ENCODE measurements around the gene GDPD3. TPM values are rescaled to one million over a fixed set of nuclear protein-coding genes. Genes with fewer than 3 reads are reported as not detected.

GDPD3 gene, protein sequence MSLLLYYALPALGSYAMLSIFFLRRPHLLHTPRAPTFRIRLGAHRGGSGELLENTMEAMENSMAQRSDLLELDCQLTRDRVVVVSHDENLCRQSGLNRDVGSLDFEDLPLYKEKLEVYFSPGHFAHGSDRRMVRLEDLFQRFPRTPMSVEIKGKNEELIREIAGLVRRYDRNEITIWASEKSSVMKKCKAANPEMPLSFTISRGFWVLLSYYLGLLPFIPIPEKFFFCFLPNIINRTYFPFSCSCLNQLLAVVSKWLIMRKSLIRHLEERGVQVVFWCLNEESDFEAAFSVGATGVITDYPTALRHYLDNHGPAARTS
- polyA plus RNA-seq: 1 to 10 TPM; 1.2 to 5.6 (median 3.4) TPM

DNA sequence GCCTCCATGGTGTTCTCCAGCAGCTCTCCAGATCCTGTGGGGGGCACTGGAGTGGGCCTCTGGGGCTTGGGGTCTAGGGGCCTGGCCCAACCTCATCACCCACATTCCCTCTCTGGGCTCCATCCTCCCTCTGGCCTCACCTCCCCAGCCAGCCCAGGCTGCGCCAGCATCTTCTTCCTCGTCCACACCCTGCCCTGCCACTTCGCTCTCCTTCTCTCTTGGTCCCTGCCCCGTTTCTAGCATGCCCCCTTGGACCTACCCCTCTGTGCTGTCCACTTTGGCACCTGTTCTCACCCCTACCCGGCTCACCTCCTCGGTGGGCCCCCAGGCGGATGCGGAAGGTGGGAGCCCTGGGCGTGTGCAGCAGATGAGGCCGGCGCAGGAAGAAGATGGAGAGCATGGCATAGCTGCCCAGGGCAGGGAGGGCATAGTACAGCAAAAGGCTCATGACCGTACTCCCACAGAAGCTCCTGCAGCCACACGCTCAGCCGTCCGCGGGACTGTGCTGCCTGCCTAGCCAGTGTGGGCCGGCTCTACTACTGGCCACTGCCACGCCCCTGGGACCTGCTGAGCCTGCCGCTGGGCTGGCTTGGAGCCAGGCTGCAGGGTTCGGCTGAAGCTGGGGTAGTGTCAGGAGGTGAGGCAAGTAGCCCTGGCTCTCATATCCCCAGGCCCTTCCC, at the start of gene GDPD3:
GDPD3 (minus strand) TSS at position 507 of the 680 bp plus-strand sequence; CDS start at position 448, 59 bp downstream.
- WGBS, 3 donors: 63 to 75% (median 75%) methylated on average over 16 to 20 of the region's 20 CpGs
- H3K27ac ChIP-seq (ENCODE audit: low read depth, low read length): no peak within 1 kb of the TSS

DNA sequence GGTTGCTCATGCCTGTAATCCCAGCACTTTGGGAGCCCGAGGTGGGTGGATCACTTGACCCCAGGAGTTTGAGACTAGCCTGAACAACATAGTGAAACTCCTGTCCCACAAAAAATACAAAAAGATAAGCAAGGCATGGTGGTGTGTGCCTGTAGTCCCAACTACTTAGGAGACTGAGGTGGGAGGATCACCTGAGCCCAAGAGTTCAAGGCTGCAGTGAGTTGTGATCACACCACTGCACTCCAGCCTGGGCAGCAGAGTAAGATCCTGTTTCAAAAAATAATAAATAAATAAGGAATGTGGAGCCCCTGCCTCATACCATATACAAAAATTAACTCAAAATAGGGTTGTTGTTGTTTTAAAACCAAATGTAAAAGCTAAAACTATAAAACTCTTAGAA, 43.9 kb upstream of the GDPD3 start:
- no peak overlapping the region for H3K27ac ChIP-seq (ENCODE audit: low read depth, low read length)
- 73 to 88% (median 78%) methylated on average over 1 of the region's 1 CpG for WGBS, 3 donors

DNA sequence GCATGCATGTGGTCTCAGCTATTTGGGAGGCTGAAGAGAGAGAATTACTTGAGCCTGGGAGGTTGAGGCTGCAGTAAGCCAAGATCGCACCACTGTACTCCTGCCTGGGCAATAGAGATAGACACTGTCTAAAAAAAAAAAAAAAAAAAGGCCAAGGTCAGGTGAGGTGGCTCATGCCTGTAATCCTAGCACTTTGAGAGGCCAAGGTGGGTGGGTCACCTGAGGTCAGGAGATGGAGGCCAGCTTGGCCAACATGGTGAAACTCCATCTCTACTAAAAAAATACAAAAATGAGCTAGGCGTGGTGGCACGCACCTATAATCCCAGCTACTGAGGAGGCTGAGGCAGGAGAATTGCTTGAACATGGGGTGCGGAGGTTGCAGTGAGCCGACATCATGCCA, 41.9 kb upstream of the GDPD3 start:
- 90 to 95% (median 93%) methylated on average over 5 of the region's 5 CpGs for WGBS, 3 donors
- H3K27ac ChIP-seq (ENCODE audit: low read depth, low read length): no peak overlapping the region

DNA sequence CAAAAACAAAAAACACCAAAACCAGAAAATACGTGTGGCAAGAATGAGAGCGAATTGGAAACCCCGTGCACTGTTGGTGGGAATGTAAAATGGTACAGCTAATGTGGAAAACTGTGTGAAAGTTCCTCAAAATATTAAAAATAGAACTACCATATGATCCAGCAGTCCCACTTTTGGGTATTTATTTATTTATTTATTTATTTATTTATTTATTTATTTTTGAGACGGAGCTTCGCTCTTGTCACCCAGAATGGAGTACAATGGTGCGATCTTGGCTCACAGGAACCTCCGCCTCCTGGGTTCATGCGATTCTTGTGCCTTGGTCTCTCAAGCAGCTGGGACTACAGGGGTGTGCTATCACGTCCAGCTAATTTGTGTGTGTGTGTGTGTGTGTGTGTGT, 39.2 kb upstream of the GDPD3 start:
- WGBS, 3 donors: 93 to 97% (median 96%) methylated on average over 9 of the region's 9 CpGs

DNA sequence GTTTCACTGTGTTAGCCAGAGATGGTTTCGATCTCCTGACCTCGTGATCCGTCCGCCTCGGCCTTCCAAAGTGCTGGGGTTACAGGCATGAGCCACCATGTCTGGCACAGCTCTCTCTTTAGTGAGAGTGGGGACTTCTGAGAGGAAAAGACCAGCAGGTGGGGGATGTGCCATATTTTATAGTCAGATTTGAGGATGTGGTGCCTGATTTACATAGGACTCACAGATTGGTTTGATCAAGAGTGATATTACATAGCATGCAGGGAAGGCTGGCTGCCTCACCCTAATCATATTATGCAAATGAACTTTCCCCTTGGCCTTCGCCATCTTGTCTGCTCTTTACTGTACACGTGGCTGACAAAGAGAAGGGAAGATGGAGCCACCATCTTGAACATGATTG, 37.8 kb upstream of the GDPD3 start:
- H3K27ac ChIP-seq (ENCODE audit: low read depth, low read length): no peak overlapping the region
- 85 to 93% (median 92%) methylated on average over 7 of the region's 7 CpGs for WGBS, 3 donors

More for the DNA sequence above, 39.2 kb upstream of the GDPD3 start:
- H3K27ac ChIP-seq (ENCODE audit: low read depth, low read length): no peak overlapping the region

DNA sequence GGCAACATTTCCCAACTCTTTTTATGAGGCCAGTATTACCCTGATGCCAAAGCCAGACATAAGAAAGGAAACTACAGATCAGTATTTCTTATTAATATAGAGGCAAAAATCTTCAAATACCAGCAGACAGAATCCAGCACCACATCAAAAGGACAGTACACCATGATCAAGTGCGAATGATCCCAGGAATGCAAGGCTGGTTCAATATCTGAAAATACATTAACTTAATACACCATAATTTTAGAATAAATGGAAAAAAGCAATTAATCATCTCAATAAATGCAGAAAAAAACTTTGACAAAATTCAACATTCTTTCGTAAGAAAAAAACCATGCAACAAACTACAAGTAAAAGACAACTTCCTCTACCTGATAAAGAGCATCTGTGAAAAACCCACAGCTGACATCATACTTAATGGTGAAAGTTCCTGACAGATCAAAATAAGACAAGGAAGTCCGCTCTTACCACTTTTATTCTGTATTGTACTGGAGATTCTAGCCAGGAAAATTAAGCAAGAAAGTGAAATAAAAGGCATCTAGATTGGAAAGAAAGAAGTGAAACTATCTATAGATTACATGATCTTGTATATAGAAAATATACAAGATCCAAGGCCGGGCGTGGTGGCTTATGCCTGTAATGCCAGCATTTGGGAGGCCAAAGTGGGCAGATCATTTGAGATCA, 36.1 kb upstream of the GDPD3 start:
- no peak overlapping the region for H3K27ac ChIP-seq (ENCODE audit: low read depth, low read length)
- 65 to 90% (median 74%) methylated on average over 5 of the region's 5 CpGs for WGBS, 3 donors

DNA sequence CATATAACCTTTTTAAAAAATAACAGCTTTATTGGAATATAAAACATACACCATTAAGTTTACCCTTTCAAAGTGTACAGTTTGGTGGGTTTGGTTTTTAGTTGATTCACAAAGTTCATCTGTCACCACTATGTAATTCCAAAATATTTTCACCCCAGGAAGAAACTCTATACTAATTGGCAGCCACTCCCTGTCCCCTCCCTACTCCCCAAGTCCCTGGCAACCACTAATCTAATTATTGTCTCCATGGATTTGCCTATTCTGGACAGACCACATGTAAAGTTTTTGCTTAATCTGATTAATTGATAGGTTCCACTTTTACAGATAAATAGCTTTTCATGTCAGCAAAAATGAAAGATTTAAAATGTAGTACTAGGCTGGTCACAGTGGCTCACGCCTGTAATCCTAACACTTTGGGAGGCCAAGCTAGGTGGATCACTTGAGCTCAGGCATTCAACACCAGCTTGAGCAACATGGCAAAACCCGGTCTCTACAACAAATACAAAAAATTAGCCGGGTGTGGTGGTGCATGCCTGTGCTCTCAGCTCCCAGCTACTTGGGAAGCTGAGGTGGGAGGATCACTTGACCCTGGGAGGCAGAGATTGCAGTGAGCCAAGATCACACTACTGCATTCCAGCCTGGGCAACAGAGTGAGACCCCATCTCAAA, 34.6 kb upstream of the GDPD3 start:
- no peak overlapping the region for H3K27ac ChIP-seq (ENCODE audit: low read depth, low read length)
- 87 to 90% (median 89%) methylated on average over 3 of the region's 3 CpGs for WGBS, 3 donors

DNA sequence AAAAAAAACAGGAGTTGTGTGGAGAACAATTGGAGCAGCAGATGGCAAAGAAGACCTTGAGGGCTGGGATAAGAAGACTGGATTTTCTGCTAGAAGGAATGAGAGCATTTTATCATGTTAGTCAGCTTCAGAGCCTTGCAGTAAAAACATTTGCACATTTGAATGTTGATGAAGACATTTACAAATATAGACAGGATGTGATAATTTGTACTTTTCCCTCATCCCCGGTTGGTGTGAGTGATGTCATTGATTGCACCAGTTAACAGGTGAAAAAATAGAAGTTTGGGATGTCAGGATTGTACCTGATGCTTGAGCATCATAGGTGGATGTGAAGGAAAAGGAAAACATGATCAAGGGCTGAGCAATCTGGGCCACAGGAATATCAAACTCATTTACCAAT, 32.3 kb upstream of the GDPD3 start:
- H3K27ac ChIP-seq (ENCODE audit: low read depth, low read length): no peak overlapping the region
- 40 to 52% (median 51%) methylated on average over 1 of the region's 1 CpG for WGBS, 3 donors

DNA sequence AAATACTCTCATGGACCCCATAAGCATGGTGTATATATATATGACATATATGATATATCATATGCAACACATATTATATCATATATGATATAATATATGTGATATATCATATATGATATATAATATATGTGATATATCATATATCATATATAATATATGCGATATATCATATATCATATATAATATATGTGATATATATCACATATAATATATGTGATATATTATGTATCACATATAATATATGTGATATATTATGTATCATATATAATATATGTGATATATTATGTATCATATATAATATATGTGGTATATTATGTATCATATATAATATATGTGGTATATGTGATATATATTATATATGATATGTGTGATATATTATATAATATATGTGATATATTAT, 31.6 kb upstream of the GDPD3 start:
- 47 to 94% (median 50%) methylated on average over 1 of the region's 1 CpG for WGBS, 3 donors
- H3K27ac ChIP-seq (ENCODE audit: low read depth, low read length): no peak overlapping the region

DNA sequence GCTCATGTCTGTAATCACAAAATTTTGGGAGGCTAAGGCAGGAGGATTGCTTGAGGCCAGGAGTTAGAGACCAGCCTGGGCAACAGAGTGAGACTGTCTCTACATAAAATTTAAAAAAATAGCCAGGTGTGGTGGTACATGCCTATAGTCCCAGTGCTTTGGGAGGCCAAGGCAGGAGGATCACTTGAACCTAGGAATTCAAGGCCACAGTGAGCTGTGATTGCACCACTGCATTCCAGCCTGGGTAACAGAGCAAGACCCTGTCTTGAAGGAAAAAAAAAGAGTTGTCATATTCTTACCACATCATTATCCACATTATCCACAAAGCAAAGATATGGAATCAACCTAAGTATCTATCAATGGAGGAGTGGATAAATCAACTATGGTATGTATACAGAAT, 30.7 kb upstream of the GDPD3 start:
- H3K27ac ChIP-seq (ENCODE audit: low read depth, low read length): no peak overlapping the region

DNA sequence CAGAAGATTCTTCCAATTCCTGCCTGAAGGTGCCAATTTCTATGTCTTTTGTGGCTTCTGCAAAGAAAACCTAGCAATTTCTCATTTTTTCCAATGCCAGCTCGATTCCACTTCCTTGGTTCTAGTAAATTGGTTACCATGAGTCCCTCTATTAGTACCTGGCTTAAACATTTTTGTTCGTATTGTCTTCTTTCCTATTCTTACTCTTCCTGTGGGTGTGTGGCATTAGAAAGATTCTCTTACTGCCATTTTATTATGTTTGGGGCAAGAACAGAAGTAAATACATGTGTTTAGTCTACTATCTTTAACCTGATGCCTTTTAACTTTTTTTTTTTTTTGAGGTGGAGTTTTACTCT, 30.0 kb upstream of the GDPD3 start:
- no peak overlapping the region for H3K27ac ChIP-seq (ENCODE audit: low read depth, low read length)
- WGBS, 3 donors: 61 to 68% (median 68%) methylated on average over 2 of the region's 2 CpGs

DNA sequence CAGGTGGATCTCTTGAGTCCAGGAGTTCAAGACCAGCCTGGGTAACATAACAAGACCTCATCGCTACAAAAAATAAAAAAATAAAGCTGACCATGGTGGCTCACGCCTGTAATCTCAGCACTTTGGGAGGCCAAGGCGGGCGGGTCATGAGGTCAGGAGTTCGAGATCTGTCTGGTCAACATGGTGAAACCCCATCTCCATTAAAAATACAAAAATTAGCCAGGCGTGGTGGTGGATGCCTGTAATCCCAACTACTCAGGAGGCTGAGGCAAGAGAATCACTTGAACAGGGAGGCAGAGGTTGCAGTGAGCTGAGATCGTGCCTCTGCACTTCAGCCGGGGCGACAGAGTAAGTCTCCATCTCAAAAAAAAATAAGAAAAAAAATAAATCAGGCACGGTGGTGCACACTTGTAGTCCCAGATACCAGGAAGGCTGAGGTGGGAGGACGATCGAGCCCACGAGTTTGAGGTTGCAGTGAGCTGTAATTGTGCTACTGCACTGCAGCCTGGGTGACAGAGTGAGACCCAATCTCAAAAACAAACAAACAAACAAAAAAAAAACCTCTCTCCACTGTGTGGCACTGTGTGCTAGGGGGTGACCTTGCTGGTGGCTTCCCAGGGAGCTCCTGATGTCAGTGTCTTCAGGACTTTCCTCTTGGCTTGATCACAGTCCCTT, 29.5 kb upstream of the GDPD3 start:
- H3K27ac ChIP-seq (ENCODE audit: low read depth, low read length): no peak overlapping the region
- WGBS, 3 donors: 85 to 89% (median 86%) methylated on average over 13 of the region's 13 CpGs

DNA sequence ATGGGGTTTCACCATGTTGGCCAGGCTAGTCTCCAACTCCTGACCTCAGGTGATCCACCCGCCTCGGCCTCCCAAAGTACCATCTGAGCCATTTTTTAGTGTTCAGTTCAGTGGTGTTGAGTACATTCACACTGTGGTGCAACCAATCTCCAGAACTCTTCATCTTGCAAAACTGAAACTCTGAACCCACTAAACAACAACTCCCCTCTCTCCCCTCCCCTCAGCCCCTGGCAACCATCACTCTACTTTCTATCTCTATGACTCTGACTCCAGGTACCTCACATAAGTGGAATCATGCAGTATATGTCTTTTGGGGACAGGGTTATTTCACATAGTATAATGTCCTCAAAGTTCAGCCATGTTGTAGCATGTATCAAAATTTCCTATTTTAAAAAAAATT, 28.4 kb upstream of the GDPD3 start:
- no peak overlapping the region for H3K27ac ChIP-seq (ENCODE audit: low read depth, low read length)
- 93 to 100% (median 96%) methylated on average over 2 of the region's 2 CpGs for WGBS, 3 donors

DNA sequence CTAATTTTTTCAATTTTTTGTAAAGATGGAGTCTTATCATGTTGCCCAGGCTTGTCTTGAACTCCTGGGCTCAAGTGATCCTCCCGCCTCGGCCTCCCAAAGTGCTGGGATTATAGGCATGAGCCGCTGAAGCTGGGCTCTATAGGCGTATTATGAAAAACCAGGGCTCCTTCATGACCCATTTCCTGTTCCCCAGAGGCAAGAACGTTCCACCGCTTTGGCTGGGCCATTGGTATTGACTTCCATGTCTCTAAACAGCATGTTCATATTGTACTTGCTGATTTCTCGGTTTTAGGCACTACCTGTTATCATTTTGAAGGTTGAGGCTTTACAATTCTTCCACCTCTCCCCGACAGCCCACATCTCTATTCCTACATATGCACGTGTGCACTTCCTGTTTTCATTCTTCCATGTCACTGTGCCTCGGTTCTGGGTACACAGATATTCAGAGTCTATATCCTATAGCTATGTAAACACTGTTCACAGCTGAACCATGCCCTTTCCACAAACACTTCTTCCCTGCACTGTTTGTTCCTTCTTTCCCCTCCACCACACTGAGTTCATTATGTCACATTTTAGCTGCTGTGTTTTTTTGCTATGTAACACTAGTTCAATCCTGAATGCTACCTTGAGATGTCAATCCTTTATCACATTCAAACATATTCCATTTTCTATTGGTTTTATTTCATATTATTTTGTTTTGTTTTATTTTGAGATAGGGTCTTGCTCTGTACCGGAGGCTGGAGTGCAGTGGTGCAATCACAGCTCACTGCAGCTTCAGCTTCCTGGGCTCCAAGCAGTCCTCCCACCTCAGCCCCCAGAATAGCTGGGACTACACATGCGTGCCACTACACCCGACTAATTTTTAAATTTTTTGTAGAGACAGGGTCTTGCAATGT, 26.5 kb upstream of the GDPD3 start:
- 63 to 69% (median 69%) methylated on average over 13 of the region's 13 CpGs for WGBS, 3 donors
- H3K27ac ChIP-seq (ENCODE audit: low read depth, low read length): no peak overlapping the region

DNA sequence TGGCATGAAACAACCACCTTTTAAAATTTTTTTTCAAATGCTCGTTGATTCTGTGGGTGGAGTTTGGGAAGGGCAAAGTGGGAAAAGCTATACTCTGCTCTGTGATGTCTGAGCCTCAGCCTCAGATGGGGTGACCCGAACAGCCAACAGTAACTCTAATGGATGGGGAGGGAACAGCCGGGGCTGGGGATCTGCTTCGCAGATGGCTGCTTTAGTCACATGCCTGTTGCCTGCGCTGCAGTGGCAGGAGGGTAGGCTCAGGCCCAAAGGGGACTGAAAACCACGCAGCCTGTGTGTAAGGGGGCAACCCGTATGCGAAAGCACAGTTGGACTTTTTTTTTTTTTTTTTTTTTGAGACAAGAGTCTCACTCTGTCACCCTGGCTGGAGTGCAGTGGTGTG, 24.6 kb upstream of the GDPD3 start:
- 82 to 83% (median 82%) methylated on average over 8 of the region's 8 CpGs for WGBS, 3 donors
- H3K27ac ChIP-seq (ENCODE audit: low read depth, low read length): no peak overlapping the region

DNA sequence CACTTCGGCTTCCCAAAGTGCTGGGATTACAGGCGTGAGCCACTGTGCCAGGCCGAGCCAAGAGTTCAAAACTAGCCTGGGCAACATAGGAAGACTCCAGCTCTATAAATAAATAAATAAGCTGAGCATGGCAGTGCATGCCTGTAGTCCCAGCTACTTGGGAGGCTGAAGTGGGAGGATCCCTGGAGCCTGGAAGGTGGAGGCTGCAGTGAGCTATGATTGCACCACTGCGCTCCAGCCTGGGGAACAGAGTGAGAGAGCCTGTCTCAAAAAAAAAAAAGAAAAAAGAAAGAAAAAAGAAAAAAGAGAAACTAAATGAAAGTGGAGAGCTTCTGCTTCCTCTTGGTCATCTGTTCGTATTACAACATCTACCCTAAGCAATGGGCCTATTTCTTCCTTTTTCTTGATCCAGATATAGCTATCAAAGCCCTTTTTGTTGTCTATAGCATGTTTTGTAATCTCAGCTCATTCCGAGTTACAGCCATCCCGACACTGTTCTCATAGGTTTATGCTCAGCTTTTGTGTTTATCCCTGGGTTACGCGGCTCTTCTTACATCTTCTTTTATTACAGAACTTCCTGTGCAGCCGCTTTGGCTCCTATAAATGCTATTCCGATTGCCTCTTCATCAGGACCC, 23.8 kb upstream of the GDPD3 start:
- H3K27ac ChIP-seq (ENCODE audit: low read depth, low read length): no peak overlapping the region
- WGBS, 3 donors: 60 to 87% (median 66%) methylated on average over 11 of the region's 11 CpGs

DNA sequence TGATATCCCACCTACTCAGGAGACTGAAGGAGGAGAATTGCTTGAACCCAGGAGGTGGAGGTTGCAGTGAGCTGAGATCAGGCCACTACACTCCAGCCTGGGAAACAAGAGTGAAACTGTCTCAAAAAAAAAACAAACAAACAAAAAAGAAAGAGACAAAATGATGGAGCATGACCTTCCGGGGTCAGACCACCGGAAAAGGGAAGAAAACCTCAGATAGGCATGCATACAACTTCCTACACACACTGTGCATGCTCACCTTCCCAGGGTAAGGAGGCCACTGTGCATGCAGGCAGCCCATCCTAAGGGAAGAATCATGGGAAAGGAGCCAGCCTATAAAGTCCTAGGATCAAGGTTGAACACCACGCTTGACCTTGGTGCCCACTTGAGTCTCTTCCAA, 19.3 kb upstream of the GDPD3 start:
- H3K27ac ChIP-seq (ENCODE audit: low read depth, low read length): no peak overlapping the region

More for the DNA sequence above, 19.3 kb upstream of the GDPD3 start:
- 66 to 80% (median 75%) methylated on average over 3 of the region's 3 CpGs for WGBS, 3 donors
